Measurements from ENCODE around the gene GULP1.

DNA sequence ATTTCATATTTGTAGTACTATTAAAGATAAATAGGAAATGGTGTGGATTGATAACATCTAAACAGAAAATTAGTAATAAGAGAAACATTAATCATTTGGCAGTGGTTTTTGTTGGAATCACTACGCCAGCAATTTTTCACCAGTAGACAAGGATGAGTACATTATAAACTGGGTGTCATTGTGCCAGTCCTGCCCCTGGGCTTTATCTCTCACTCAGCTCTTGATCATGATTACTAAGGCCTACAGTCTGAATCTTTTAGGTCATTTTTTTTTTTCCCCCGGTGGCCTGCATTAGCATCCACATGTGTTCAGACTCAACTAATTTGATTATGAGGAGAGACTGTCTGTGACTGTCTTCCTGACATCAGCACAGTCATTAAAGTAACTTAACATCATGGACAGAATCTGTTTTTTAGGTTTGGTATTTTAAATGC is 16.2 kb downstream of the GULP1 start:
- TF ChIP-seq POLR2A (IDR thresholded peaks at IDR 0.05), result no peak
- TF ChIP-seq, protein P1, sequence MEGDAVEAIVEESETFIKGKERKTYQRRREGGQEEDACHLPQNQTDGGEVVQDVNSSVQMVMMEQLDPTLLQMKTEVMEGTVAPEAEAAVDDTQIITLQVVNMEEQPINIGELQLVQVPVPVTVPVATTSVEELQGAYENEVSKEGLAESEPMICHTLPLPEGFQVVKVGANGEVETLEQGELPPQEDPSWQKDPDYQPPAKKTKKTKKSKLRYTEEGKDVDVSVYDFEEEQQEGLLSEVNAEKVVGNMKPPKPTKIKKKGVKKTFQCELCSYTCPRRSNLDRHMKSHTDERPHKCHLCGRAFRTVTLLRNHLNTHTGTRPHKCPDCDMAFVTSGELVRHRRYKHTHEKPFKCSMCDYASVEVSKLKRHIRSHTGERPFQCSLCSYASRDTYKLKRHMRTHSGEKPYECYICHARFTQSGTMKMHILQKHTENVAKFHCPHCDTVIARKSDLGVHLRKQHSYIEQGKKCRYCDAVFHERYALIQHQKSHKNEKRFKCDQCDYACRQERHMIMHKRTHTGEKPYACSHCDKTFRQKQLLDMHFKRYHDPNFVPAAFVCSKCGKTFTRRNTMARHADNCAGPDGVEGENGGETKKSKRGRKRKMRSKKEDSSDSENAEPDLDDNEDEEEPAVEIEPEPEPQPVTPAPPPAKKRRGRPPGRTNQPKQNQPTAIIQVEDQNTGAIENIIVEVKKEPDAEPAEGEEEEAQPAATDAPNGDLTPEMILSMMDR (IDR thresholded peaks at IDR 0.05), result no peak

All from uterus (tissue), 2 donors.